Measurements from ENCODE around the gene ARHGAP9.

Gene ARHGAP9

GRCh38 chr12:57452937-57453509 lies 26.6 kb downstream of the ARHGAP9 start:
- H3K79me2 ChIP-seq (ENCODE audit: insufficient read depth, low read length), result no peaks in the 10 kb centered on the region
- H3F3A ChIP-seq (ENCODE audit: low read depth), result no peaks in the 10 kb centered on the region
- H3K4me2 ChIP-seq (ENCODE audit: low read depth, low read length, poor library complexity, severe bottlenecking), result no peak overlapping the region
- no peak overlapping the region for H3K4me3 ChIP-seq (ENCODE audit: low read length, poor library complexity, severe bottlenecking)
- no peaks in the 10 kb centered on the region for H3K36me3 ChIP-seq (ENCODE audit: insufficient read depth, low read length)
- no peaks in the 10 kb centered on the region for H3K27me3 ChIP-seq (ENCODE audit: insufficient read depth, low read length, poor library complexity, severe bottlenecking)
- no peaks in the 10 kb centered on the region for H3K9me2 ChIP-seq (replicated peaks; ENCODE audit: low read depth, low read length)
- TF ChIP-seq CTCF (conservative IDR thresholded peaks at IDR 0.05; ENCODE audit: low read length) (peak; percentile 93), EZH2phosphoT487 (IDR thresholded peaks at IDR 0.05; ENCODE audit: borderline replicate concordance) (no peak)
- no peak overlapping the region for H3K9ac ChIP-seq (ENCODE audit: low read depth, low read length, poor library complexity, severe bottlenecking)
- H2AFZ ChIP-seq (ENCODE audit: low read length), result peak overlapping the region; percentile 41; the same call in 1 of the 2 replicates
- H3K4me1 ChIP-seq (ENCODE audit: insufficient read depth, low read length, poor library complexity, severe bottlenecking), result peaks cover 6% of the 10 kb centered on the region
- no peaks in the 10 kb centered on the region for H3K9me3 ChIP-seq (ENCODE audit: insufficient read depth, low read depth, low read length)
- H4K20me1 ChIP-seq (ENCODE audit: insufficient read depth, low read length, poor library complexity, severe bottlenecking), result no peaks in the 10 kb centered on the region

- Histone ChIP-seq H3F3A (ENCODE audit: low read depth) (no peaks in the 10 kb centered on the region), H3K9ac (ENCODE audit: low read depth, low read length, poor library complexity, severe bottlenecking) (no peak overlapping the region), H3K9me3 (ENCODE audit: insufficient read depth, low read depth, low read length) (no peaks in the 10 kb centered on the region), H3K36me3 (ENCODE audit: insufficient read depth, low read length) (no peaks in the 10 kb centered on the region), H3K79me2 (ENCODE audit: insufficient read depth, low read length) (no peaks in the 10 kb centered on the region), H3K4me1 (ENCODE audit: insufficient read depth, low read length, poor library complexity, severe bottlenecking) (peaks cover 6% of the 10 kb centered on the region), H3K4me3 (ENCODE audit: low read length, poor library complexity, severe bottlenecking) (no peak overlapping the region), H4K20me1 (ENCODE audit: insufficient read depth, low read length, poor library complexity, severe bottlenecking) (no peaks in the 10 kb centered on the region), H3K9me2 (replicated peaks; ENCODE audit: low read depth, low read length) (no peaks in the 10 kb centered on the region), H2AFZ (ENCODE audit: low read length) (peak overlapping the region; percentile 41), H3K27me3 (ENCODE audit: insufficient read depth, low read length, poor library complexity, severe bottlenecking) (no peaks in the 10 kb centered on the region), H3K4me2 (ENCODE audit: low read depth, low read length, poor library complexity, severe bottlenecking) (no peak overlapping the region)
- no peak for TF ChIP-seq EZH2phosphoT487 (IDR thresholded peaks at IDR 0.05; ENCODE audit: borderline replicate concordance)
- TF ChIP-seq CTCF (conservative IDR thresholded peaks at IDR 0.05; ENCODE audit: low read length), result no peak
These were observed 27.3 kb downstream of the ARHGAP9 start for GRCh38 chr12:57452181-57452936.

DNA sequence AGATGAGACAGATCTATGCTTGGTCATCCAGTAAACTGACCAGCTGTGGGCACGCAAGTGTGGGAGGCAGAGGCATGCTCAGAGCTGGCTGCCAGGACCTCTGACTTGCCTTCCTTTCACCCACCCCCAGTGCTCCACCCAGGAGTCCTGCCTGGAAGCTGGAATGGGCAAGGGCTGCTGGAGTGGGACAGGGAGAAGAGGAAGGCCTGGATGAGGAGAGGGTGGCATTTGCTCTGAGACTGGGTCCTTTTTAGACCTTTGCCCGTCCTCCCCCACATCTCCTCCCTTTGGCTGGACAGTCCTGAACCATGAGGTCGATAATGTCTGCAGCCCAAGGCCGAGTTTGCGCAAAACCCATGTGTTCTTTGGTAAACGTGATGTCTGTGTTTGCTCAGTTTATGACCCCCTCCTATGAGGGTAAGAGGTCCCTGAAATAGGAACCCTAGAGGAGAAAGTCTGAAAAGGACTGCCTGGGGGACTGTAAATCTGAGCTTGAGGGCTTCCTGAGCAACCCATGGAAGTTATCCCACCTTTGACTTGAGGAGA lies 28.4 kb downstream of the ARHGAP9 start:
- Histone ChIP-seq H3K4me1 (ENCODE audit: insufficient read depth, low read length, poor library complexity, severe bottlenecking) (peaks cover 6% of the 10 kb centered on the region), H3K4me3 (ENCODE audit: low read length, poor library complexity, severe bottlenecking) (no peak overlapping the region), H3K36me3 (ENCODE audit: insufficient read depth, low read length) (no peaks in the 10 kb centered on the region), H3K9me2 (replicated peaks; ENCODE audit: low read depth, low read length) (no peaks in the 10 kb centered on the region), H3K4me2 (ENCODE audit: low read depth, low read length, poor library complexity, severe bottlenecking) (no peak overlapping the region), H4K20me1 (ENCODE audit: insufficient read depth, low read length, poor library complexity, severe bottlenecking) (no peaks in the 10 kb centered on the region), H3K79me2 (ENCODE audit: insufficient read depth, low read length) (no peaks in the 10 kb centered on the region), H3K9me3 (ENCODE audit: insufficient read depth, low read depth, low read length) (no peaks in the 10 kb centered on the region), H3K9ac (ENCODE audit: low read depth, low read length, poor library complexity, severe bottlenecking) (no peak overlapping the region), H2AFZ (ENCODE audit: low read length) (no peak overlapping the region), H3F3A (ENCODE audit: low read depth) (no peaks in the 10 kb centered on the region), H3K27me3 (ENCODE audit: insufficient read depth, low read length, poor library complexity, severe bottlenecking) (no peaks in the 10 kb centered on the region)
- TF ChIP-seq CTCF (conservative IDR thresholded peaks at IDR 0.05; ENCODE audit: low read length), result no peak
- no peak for TF ChIP-seq EZH2phosphoT487 (IDR thresholded peaks at IDR 0.05; ENCODE audit: borderline replicate concordance)

All from Loucy (cell line).